GM12874 (cell line): ENCODE data around the gene TFAP2D.

Experiments used
- CTCF ChIP-seq: IDR thresholded peaks from 2 replicates; pipeline ENCODE4 v1.5.1; 2011; ENCODE audit warnings: low read depth, mild to moderate bottlenecking, control low read depth, low read length, moderate library complexity; ENCODE audit not compliant: insufficient read depth

TFAP2D gene

DNA sequence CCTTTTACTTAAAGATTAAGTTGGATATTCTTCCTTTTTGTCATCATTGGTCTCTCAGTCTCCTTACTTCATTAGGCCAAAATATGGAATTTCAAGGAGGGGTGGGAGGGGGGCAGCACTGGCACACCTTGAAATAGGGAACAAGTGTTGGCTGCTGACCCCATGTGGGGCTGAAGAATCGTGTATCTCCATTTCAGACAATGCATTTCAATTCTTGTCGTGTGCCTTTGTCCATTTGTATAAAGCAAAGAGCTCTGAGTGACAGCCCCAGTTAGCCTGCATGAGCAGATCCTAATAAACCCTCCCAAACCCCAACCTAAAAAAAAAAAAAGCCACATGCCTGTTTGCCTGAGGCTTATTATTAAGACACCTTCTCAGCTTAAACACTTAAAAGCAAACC, 1.0 kb upstream of the TFAP2D start:
- TF ChIP-seq CTCF = no peak

- no peak for TF ChIP-seq CTCF
Measured at GRCh38 chr6:50713977-50714486, 706 bp downstream of the TFAP2D start.

DNA sequence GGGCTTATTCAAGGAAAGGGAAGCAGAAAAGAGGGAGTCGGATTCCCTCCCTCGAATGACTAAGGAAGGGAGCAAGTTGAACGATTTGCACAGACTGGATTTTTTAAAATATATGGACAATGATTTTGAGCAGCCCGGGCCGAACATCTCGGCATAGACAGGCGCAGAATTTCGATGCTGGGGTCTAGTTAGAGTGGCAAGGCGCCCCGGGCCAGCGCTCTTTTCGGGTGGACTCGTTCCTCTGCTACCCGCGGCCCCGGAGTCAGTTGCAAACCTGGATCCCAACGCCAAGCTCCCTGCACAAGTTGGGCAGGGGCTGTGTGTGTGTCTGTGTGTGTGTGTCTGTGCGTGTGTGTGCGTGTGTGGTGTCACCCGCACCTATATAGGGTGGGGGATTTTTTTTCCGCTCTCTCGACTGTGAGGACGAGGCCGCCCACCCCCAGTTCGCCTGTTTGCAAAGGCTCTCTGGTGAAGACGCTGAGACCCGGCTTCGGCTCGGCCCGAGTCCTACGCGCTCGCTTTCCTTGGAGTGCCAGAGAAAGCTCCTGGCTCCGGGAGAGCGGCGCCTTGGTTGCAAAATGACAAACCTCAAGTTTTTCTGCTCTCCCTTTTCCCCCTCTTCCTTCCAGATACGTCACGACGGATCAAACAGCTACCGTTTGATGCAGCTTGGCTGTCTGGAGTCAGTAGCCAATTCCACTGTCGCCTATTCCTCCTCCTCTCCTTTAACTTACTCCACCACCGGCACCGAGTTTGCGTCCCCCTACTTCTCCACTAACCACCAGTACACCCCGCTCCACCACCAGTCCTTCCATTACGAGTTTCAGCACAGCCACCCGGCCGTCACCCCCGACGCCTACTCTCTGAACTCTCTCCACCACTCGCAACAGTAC, 1.4 kb downstream of the TFAP2D start:
- TF ChIP-seq CTCF = no peak

GRCh38 chr6:50716899-50717509, 3.7 kb downstream of the TFAP2D start:
- TF ChIP-seq CTCF = no peak

- TF ChIP-seq CTCF = no peak
Measured at GRCh38 chr6:50717734-50718457, 4.6 kb downstream of the TFAP2D start.

- TF ChIP-seq CTCF = no peak
Measured at GRCh38 chr6:50718566-50718965, 5.2 kb downstream of the TFAP2D start.

- no peak for TF ChIP-seq CTCF
Measured at GRCh38 chr6:50720623-50721022, 7.3 kb downstream of the TFAP2D start.
